Activated CD4-positive, alpha-beta T cell treated with anti-CD3 and anti-CD28 coated beads, Interleukin-2, amount 50 U/mL, for 48 hours (primary cell): ENCODE results near the gene GPR152.

Source experiments
- DNase-seq, 2 experiments: peaks; one replicate each; pipeline ENCODE4 v3.0.0-alpha.2; 2020

The GPR152 gene

DNA sequence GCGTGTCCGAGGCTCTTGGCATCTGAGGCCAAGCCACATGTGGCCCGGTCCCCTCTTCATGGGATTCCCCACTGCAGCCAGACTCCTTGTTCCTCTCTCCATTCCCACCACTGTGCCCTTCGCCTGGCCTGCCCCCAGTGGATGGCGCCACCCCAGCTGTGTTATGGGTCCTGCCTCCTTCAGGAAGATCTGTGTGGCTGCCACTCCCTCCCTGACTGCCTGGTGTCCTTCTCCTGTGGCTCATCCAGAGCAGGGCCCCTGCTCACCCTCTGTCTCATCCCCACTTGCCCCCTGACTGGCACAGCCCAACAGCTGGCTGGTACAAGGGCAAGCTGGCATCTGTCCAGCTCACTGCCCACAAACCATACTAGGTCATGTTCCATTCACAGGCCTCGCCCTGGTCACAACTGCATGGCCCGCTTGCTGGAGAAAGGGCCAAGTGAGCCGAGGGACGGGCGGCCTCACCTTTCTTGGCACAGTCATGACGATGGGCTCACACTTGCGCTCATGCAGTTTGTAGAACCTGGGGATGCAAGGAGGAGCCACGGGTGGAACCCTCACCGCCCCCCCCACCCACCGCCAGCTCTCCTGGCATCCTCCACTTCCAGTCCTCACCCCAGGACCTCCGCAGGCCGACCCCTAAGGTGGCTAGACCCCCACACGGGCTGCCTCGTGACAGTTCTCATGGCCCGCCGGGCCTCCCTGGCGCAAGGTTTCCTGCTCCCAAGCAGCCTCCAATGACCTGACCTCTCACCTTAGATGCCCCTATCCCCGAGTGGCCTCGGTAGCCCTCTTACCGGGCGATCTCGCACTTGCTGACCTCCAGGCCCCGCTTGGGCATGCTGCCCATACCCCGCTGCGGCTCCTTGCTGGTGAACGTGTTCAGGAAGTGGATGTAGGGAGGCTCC lies 13.0 kb downstream of the GPR152 start:
- peak; percentile 61 to 72 for DNase-seq

DNA sequence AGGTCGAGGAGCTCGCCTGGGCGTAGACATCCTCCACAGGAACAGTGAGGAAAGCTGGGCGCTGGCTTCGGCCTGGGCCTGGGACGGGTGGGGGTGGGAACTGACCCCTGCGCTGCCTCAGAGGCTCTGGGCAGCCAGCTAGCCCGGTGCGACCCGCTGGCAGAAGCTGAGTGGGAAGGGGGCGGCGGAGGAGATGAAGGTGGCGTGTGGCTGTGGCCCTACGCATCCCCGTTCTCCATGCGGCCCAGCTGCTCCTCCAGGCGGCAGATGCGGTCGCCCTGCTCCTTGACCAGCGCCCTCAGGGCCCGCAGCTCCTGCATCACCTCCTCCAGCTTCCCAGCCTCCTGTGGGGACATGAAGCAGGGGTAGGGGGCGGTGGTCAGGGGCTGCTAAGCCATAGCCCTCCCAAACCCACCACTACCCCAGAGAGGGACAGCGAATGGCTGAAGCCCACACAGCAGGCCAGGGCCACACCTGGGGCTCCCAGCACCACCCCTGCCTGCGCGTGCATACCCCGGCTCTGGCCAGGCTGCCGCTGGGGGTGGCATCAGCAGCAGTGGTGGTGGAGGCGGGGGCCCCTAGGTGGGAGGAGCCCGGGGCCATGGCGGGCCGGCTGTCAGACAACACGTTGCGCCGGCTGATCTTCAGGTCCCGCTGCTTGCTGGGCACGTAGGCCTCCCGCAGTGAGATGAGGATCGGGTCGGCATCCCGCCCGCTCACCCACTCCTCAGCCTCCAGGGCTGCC lies 14.2 kb downstream of the GPR152 start:
- peak; percentile 88 to 90 for DNase-seq

DNA sequence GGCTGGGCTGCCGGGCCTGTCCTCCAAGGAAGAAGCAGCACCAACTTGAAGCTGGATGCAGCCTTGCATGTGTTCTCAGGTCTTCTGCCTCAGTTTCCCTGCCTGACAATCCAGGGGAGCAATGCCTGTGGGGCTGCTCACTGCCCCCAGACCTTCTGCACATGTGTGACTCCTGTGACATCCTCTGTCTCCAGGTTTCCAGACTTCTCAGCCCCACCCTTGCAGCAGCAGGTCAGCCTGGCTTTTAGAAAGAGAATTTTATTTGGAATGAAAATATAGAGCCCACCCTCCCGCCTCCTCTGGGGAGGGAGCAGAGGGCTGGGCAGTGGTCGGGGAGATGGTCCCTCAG lies 14.7 kb downstream of the GPR152 start:
- no peak for DNase-seq

DNA sequence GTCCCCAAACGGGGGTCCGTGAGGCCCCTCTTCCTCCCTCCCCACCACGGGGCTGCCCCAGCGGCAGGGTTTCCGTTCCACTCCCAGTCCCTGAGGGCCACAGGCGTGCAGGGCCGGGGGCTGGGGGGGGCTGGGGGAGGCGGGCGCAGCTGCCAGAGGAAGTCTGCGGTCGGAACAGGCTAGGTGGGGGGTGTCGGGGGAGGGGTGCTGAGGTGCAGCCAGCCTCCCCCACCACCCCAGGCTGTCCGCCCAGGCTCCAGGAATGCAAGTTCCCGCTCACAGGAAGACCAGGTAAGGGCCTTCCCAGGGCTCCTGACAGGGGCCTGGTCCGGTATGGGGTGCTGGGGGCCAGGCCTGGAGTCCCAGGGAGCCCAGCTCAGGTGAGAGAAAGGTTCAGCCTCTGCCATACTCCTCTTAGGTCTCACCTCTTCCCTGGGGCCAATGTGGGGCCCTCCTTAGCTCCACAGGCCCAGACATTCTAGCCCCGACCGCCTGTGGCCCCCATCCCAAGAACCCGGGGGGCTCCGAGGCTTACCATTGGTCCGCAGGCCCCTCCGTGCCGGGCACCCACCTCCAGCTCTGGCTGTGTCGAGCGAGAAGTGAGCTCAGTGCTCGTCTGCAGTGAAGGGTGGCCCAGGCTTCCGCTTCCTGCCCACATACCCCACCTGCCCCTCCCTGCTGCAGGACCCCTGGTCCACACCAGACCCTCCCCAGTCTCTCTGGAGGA lies 15.3 kb downstream of the GPR152 start, which contains the start of gene PTPRCAP:
Gene PTPRCAP, minus strand, starts transcription at position 601 of the 727 bp plus-strand sequence. Its CDS starts 63 bp downstream, at position 538.
- peak; percentile 78 to 81 for DNase-seq

DNA sequence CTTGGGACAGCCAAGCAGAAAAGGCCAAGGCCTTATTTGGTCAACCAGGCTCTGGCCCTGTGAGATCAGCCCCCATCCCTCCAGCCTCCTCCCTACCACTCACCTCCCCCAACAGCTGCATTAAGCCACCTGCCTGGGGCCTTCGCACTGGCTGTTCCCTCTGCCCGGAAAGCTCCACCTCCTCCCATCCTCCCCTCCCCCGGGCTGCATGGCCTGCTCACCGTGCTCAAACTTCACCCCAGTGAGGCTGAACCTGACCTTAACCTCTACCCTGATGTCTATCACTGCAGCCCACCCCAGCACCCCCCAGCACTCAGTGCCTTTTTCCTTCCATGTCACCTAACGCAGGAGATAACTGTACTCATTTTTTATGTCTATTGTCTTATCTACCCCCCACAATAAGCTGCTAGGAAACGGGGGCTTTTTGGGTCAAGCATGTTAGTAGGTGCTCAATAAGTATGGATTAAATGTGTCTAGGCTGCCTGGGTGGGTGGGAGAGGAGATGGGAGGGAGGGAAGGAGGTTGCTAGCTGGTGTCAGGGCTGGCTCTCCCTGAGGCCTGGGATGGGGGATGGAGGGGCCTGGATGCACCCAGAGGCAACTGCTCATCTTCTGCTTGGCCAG lies 16.0 kb downstream of the GPR152 start:
- peak; percentile 86 to 89 for DNase-seq

DNA sequence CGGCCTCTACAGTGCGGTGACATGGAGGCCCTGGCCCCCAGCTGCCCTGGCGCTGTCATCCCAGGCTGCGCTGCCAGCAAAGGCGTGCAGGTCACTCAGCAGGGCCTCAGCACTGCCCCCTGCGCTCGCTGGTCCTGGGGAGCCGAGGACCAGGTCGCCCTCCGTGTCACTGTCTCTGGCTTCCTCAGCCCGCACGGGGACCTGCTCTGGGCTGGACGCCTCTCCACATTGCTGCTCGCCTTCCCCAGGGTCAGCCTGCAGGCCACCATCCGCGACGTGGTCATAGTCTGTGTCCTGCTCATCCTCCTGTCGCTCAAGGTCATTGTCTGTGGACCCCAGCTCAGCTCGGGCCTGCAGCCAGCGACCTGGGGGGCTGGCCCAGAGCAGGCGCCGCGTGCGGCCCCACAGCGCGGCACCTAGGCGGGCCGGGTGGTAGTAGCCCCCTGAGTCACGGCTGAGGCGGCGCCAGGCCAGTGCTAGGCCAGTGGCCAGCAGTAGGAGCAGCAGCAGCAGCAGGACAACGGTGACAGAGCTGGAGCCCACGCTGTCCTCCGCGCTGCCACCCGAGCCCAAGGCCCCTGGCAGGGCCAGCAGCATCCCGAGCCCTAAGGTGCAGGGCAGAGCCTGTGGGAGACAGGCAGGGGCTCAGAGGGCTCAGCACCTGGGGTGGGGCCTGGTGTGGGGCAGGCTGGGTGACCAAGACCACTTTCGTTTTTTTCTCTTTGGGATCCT lies 16.6 kb downstream of the GPR152 start:
- DNase-seq, result no peak

DNA sequence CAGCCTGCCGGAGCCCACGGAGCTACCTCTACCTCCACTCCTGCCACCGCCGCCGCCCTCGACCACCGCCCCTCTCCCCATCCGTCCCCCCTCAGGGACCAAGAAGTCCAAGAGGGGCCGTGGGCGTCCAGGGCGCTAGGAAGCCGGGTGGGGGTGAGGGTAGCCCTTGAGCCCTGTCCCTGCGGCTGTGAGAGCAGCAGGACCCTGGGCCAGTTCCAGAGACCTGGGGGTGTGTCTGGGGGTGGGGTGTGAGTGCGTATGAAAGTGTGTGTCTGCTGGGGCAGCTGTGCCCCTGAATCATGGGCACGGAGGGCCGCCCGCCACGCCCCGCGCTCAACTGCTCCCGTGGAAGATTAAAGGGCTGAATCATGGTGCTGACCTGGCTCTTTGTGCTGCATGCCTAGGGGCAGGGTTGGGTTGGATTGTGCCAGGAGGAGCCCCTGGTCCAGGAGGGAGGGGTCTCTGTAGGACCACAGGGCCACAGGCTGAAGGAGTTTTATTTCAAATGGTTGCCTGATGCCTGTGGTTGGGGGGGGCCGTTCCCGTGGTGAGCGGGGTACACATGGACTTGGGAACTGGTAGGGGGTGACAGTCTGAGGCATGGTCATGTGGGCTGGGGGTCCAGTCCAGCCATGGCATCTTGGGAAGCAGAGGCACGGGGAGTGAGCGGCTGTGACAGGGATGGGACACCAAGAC lies 17.4 kb downstream of the GPR152 start:
- peak; percentile 49 to 62 for DNase-seq

DNA sequence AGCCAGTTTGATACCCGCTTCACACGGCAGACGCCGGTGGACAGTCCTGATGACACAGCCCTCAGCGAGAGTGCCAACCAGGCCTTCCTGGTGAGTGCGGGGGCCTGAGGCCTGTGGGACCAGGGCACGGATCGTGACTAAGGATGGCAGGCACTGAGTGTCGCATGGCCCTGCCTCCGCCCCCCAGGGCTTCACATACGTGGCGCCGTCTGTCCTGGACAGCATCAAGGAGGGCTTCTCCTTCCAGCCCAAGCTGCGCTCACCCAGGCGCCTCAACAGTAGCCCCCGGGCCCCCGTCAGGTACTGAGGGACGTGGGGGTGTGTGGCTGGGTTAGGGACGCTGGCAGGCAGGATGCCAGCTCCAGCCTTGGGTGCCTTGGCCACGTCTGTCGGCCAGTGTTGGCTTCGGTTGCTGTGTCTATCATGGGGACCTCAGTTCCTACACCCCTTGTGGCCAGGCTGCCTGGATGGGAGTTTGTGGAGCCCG lies 18.1 kb downstream of the GPR152 start:
- peak in 1 of 2 experiments; percentile 56 for DNase-seq

DNA sequence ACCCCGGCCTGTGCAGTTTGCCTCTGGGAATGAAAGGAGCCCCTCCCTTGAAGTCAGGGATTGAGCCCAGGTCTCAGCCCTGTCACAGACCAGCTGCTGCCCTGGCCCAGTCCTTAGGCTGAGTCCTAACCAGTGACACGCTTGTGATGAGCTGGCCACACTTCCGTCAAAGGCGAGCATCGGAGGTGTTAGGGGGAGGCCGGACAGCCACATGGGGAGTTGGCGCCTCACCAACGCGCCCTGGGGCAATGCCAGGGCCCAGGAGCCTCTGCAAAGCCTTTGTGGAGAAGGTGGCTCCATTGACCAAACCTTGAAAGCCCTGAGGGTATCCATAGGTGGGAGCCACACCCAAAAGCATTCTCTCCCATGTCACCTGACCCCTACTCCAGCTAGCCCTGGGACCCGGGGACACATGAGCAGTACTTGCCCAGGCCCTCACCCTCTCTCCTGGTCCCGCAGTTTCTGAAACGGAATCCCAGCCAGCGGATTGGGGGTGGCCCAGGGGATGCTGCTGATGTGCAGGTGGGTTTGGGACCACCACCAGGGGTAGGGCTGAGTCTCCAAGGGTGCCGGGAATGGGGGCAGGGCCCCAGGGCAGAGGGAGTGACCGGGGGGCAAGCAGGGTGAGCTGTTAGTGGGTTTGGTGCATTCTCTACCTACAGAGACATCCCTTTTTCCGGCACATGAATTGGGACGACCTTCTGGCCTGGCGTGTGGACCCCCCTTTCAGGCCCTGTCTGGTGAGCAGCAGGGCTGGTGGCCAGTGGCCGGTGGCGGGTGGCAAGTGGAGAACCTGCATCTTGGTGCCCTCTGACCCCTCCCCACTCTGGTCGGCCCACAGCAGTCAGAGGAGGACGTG lies 18.8 kb downstream of the GPR152 start:
- no peak for DNase-seq

DNA sequence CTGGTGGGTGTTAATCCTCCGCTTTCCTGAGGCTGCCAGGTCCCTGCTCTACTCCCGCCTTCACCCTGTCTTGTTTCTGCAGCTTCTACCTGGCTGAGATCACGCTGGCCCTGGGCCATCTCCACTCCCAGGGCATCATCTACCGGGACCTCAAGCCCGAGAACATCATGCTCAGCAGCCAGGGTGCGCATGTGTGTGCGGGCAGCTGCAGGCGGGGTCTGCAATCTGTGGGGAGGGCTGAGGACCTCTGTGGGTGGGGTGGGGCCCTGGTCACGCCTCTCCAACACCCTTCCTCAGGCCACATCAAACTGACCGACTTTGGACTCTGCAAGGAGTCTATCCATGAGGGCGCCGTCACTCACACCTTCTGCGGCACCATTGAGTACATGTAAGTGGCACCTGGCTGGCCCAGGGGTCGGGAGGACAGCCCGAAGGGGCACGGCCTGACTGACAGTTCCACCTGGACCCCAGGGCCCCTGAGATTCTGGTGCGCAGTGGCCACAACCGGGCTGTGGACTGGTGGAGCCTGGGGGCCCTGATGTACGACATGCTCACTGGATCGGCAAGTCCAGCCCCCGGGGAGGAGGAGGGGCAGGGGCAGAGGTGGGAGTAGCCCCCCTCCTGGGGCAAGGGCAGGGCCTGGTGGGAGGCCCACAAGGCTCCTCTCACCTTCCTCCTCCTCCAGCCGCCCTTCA lies 19.7 kb downstream of the GPR152 start:
- no peak for DNase-seq

DNA sequence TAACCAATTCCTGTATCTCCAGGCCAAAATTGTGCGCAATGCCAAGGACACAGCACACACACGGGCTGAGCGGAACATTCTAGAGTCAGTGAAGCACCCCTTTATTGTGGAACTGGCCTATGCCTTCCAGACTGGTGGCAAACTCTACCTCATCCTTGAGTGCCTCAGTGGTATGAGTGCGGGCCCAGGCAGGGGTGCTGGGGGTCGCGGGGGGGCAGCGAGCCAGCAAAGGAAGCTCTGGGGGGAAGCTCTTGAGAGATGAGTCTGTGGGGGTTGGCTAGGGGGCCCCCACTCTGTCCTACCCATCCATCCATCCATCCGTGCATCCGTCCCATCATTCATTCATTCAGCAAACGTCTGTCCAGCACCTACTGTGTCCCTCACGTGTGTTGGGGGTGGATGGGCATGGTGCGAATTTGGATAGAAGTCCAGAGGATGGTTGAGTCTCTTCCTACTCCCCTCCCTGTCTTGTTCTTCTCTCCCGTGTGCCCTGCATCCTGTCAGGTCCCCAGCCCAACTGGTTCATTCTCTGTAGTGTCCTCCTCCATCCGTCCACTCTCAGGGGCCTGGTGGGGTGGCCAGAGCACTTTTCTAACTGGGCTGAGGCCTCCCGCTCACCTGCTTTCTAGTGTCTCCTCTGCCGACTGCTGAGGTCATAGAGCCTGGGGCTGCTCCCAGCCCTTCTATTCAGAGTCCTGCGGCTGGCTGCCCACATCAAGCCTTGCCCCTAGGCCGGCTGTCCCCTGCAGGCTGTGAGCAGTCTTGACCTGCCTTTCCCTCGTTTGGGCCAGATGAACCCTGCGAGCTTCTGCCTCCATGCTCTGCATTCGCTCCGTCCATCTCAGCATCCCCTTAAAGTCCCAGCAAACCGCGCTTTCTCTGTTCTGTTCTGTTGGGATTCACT lies 20.9 kb downstream of the GPR152 start:
- no peak for DNase-seq

DNA sequence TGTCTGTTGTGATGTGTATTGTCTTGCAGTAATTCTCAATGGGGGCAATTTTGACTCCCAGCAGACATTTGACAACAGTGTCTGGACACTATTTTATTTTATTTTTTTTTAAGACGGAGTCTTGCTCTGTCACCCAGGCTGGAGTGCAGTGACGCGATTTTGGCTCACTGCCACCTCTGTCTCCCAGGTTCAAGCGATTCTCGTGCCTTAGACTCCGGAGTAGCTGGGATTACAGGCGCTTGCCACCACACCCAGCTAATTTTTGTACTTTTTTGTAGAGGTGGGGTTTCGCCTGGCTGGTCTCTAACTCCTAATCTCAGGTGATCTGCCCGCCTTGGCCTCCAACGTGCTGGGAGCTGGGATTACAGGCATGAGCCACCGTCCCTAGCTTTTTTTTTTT lies 22.8 kb downstream of the GPR152 start:
- no peak for DNase-seq

DNA sequence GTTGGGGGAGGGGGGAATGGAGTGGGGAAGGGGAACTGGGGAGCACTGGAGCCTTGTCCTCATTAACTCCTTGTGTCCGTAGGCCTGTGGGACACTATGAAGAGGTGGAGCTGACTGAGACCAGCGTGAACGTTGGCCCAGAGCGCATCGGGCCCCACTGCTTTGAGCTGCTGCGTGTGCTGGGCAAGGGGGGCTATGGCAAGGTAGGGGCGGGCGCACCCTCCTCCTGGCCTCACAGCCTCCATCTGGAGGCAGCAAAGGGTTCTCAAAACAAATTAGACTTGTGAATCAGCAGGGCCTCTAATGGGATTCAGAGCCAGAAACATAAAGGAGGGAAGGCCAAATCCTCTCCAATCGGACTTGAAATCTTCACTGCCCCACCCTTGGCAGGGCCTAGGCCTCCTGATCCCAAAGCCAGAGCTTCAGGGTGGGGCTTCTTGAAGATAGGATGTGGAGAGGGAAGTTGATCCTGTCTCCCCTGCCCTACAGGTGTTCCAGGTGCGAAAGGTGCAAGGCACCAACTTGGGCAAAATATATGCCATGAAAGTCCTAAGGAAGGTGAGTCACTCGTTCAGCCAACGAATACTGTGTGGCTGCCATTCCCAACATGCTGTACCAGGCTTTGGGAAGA lies 23.4 kb downstream of the GPR152 start:
- no peak for DNase-seq

DNA sequence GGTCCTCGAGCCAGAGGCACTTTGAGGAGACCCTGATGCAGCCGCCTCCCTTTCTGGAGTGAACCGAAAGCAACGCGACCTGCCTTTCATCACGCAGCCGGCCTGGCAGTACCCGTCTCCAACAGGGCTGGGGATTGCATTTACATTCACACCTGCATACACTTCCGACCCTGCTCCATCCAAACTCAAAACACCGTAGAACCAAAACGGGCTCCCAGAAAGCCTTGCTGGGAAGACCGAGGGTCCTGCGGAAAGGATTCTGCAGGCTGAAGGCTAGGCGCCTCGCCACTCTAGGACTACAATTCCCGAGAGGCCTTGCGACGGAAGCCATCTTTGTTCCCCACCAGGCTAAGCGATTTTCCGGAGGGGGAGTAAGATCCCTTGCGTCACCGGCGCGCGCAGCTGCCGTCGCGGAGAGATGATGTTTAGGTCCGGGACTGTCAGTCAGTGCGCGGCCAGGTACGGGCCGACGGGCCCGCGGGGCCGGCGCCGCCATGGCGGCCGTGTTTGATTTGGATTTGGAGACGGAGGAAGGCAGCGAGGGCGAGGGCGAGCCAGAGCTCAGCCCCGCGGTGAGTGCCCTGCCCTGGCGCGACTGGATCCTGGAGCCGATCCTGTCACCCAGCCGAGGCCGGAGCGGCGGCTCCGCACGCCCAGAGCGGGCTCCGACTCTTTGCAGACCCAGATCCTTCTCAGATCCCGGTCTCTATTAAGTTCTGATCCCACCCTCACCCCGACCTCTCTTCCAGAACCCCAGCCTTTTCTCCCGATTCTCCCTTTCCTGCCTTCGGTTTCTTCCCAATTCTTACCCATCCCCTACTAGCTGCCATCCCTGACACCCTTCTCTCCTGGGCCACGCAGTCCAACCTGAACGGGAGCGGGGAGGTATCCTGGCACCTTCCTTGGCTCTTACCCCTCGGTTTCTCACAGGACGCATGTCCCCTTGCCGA lies 24.2 kb downstream of the GPR152 start, which contains the start of gene RPS6KB2:
Gene RPS6KB2, plus strand, starts transcription at position 443 of the 950 bp plus-strand sequence. Its CDS starts 52 bp downstream, at position 495.
- peak; percentile 100 for DNase-seq

DNA sequence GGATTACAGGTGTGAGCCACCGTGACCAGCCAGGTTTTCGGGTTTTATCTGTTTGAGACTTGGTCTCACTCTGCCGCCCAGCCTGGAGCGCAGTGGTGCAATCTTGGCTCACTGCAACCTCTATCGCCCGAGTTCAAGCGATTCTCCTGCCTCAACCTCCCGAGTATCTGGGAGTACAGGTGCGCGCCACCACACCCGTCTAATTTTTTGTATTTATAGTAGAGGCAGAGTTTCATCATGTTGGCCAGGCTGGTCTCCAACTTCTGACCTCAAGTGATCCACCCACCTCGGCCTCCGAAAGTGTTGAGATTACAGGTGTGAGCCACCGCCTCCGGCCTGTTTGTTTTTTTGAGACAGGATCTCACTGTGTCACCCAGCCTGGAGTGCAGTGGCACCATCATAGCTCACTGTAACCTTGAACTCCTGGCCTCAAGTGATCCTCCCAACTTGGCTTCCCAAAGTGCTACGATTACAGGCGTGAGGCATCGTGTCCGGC lies 25.1 kb downstream of the GPR152 start:
- peak in 1 of 2 experiments; percentile 54 for DNase-seq

DNA sequence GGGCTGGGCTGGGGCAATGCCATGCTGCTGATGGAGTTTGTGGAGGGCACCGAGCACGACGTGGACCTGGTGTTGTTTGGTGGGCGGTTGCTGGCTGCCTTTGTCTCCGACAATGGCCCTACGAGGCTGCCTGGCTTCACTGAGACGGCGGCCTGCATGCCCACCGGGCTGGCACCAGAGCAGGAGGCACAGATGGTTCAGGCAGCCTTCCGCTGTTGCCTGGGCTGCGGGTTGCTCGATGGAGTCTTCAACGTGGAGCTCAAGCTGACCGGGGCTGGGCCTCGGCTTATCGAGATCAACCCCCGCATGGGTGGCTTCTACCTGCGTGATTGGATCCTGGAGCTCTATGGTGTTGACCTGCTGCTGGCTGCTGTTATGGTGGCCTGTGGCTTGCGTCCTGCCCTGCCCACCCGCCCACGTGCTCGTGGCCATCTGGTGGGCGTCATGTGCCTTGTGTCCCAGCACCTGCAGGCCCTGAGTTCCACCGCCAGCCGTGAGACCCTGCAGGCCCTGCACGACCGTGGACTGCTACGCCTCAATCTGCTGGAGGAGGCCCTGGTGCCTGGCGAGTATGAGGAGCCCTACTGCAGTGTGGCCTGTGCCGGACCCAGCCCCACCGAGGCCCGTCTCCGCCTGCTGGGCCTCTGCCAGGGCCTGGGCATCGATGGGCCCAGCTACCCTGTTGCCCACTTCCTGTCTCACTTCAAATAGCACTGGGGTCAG lies 28.5 kb downstream of the GPR152 start:
- no peak for DNase-seq
